GM23248 (cell line): Measurements from ENCODE around the gene ATP1B3.

Source experiments
- EZH2 ChIP-seq: fragments of 200-600 bp; sonication (generic); IDR thresholded peaks from 2 replicates; pipeline ENCODE4 v1.6.1; 2018; ENCODE audit warnings: antibody characterized with exemption, mild to moderate bottlenecking; ENCODE audit not compliant: insufficient read depth, poor library complexity, severe bottlenecking
- EZH2phosphoT487 ChIP-seq: fragments of 200-600 bp; sonication (generic); IDR thresholded peaks from 2 replicates; pipeline ENCODE4 v1.6.1; 2018; ENCODE audit warnings: antibody characterized with exemption, moderate library complexity, mild to moderate bottlenecking, low read depth; ENCODE audit not compliant: insufficient read depth

DNA sequence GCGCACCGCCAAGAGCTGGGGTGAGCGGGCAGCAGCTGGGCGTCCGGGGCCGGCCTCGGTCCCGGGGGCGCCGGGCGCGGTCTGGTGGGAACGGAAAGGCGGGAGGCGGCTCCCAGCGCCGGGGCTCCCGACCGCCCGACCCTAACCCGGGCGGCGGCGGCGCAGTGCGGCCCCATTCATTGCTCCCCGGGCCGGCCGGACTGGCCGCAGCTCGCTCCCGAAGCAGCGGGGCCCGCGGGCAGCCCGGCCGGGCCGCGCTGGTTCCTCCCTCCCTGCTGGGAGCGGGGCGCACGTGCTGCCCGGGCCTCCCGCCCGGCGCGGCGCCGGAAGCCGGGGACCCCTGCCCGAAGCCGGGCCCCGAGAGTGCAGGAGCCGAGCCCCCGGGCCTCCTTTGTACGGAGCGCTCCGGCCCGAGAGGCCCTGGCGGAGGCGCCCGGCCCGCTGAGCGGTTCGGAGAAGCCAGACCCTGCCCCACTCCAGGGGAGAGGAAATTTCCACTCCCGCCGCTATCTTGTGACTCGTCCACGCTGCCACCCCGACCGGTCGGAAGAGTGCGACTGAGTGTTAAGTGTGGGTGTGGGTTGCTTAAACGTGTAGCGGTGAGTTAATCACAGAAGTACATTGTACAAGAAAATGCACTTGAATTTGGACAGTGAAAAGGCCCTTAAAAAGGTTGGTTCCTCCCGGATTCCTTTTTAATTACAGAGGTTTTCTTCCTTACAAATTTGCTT lies 613 bp downstream of the ATP1B3 start:
- TF ChIP-seq EZH2phosphoT487 (no peak), EZH2 (no peak)
